Retinal pigment epithelial cell (primary cell): ENCODE data around the gene TIMP4.

Experiments used
- DNase-seq: peaks from one replicate; pipeline ENCODE4 v3.0.0-alpha.2; 2010; ENCODE audit warnings: low read depth
- H3K4me3 ChIP-seq: 2 replicates; pipeline ENCODE4 v1.5.1; 2011; ENCODE audit warnings: mild to moderate bottlenecking, low read length, control low read depth, moderate library complexity
- CTCF ChIP-seq: conservative IDR thresholded peaks from 2 replicates; pipeline ENCODE4 v1.5.1; 2011; ENCODE audit warnings: low read depth, low read length, control low read depth, inconsistent platforms

The TIMP4 gene

GRCh38 chr3:12121466-12121865 is 37.2 kb downstream of the TIMP4 start:
- no peak overlapping the region for H3K4me3 ChIP-seq
- DNase-seq, result no peak
- TF ChIP-seq CTCF, result no peak

GRCh38 chr3:12120374-12121140 is 38.2 kb downstream of the TIMP4 start:
- H3K4me3 ChIP-seq, result no peak overlapping the region
- no peak for TF ChIP-seq CTCF
- no peak for DNase-seq

- DNase-seq, result no peak
- TF ChIP-seq CTCF, result no peak
Measured at GRCh38 chr3:12117473-12117872, 41.2 kb downstream of the TIMP4 start.

GRCh38 chr3:12116870-12117269 is 41.8 kb downstream of the TIMP4 start:
- H3K4me3 ChIP-seq, result no peak overlapping the region
- no peak for TF ChIP-seq CTCF
- DNase-seq, result no peak

More at GRCh38 chr3:12117473-12117872, 41.2 kb downstream of the TIMP4 start:
- H3K4me3 ChIP-seq, result no peak overlapping the region

- DNase-seq, result no peak
- TF ChIP-seq CTCF, result no peak
- H3K4me3 ChIP-seq, result no peak overlapping the region
Measured at GRCh38 chr3:12115849-12116248, 42.9 kb downstream of the TIMP4 start.

GRCh38 chr3:12115104-12115503 is 43.6 kb downstream of the TIMP4 start:
- H3K4me3 ChIP-seq, result no peak overlapping the region
- no peak for TF ChIP-seq CTCF
- DNase-seq, result no peak

- H3K4me3 ChIP-seq, result no peak overlapping the region
- TF ChIP-seq CTCF, result no peak
- no peak for DNase-seq
Measured at GRCh38 chr3:12114251-12114650, 44.5 kb downstream of the TIMP4 start.
